ENCODE results near the gene CST5. TPM values are rescaled to one million over a fixed set of nuclear protein-coding genes. Genes with fewer than 3 reads are reported as not detected.

The CST5 gene
- total and polyA plus RNA-seq, 3 donors from 2014 or later: not detected

DNA sequence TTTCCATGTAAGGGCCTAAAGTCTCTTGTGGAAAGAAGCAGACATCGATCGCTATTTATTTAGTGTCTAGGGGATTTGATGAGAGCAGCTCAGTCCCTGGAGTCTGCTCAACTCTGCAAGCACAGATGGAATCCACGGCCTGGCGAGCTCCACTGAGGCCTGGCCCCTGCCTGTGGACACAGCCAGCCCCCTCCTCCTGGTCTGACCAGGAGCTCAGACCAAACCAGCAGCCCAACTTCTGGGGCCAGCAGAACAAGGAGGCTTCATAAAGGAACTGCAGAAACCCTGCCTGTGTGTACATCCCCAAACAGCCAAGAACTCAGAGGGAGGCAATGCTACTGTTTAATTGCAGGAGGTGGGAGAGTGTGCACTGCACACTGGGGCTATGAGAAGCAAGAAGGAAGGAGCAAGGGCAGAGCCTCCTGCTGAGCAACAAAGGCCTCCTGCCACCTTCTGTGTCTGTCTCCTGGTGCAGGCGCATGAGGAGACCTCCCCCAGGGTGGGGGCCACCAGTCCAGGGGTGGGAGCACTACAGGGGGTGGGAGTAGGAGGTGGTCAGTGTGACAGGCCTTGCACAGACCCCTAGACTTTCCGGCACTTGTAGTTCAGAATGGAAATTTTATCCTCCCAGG is 3.8 kb downstream of the CST5 start:
- WGBS, 2 donors: 79 to 92% methylated on average over 4 to 6 of the region's 6 CpGs
- TF ChIP-seq, protein P1, sequence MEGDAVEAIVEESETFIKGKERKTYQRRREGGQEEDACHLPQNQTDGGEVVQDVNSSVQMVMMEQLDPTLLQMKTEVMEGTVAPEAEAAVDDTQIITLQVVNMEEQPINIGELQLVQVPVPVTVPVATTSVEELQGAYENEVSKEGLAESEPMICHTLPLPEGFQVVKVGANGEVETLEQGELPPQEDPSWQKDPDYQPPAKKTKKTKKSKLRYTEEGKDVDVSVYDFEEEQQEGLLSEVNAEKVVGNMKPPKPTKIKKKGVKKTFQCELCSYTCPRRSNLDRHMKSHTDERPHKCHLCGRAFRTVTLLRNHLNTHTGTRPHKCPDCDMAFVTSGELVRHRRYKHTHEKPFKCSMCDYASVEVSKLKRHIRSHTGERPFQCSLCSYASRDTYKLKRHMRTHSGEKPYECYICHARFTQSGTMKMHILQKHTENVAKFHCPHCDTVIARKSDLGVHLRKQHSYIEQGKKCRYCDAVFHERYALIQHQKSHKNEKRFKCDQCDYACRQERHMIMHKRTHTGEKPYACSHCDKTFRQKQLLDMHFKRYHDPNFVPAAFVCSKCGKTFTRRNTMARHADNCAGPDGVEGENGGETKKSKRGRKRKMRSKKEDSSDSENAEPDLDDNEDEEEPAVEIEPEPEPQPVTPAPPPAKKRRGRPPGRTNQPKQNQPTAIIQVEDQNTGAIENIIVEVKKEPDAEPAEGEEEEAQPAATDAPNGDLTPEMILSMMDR (IDR thresholded peaks at IDR 0.05): no peak
- no peak for TF ChIP-seq POLR2A (IDR thresholded peaks at IDR 0.05)
- intact Hi-C loops (cut with DNase I; ENCODE audit: low total_unique reads): no loop called here
- Histone ChIP-seq H3K36me3 (ENCODE audit: low read depth, missing control alignments) (no peaks in the 10 kb centered on the region), H3K4me1 (no peaks in the 10 kb centered on the region), H3K27me3 (no peaks in the 10 kb centered on the region), H3K9me3 (no peaks in the 10 kb centered on the region), H3K27ac (no peak overlapping the region), H3K4me3 (no peak overlapping the region)
- DNase-seq: no peak

DNA sequence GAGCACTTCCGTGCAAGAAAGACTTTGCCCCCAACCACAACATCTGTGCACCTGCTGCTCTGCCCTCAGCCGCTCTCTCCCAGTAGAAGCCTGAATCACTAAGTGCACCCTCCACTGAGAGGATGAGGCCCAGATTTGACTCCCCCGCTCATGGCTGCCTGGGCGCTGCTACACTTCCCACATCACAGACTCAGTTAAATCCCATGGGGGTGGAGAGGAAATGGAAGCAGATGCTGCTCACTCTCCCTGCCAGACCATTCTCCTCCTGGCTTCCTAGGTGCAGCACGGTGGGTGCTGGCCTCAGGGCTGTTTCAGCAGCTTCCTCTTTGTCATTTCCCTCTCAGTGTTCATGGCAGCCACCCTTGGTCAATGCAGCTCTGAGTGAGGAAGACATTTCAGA is 4.8 kb downstream of the CST5 start:
- TF ChIP-seq, protein P1 (IDR thresholded peaks at IDR 0.05): no peak
- no peak for TF ChIP-seq POLR2A (IDR thresholded peaks at IDR 0.05)
- DNase-seq: no peak
- H3K9me3 ChIP-seq: no peaks in the 10 kb centered on the region
- H3K27me3 ChIP-seq: no peaks in the 10 kb centered on the region
- H3K4me3 ChIP-seq: no peak overlapping the region
- H3K36me3 ChIP-seq (ENCODE audit: low read depth, missing control alignments): no peaks in the 10 kb centered on the region
- intact Hi-C loops (cut with DNase I; ENCODE audit: low total_unique reads): no loop called here
- no peaks in the 10 kb centered on the region for H3K4me1 ChIP-seq
- H3K27ac ChIP-seq: no peak overlapping the region
- WGBS, 2 donors: 80 to 83% methylated on average over 5 of the region's 5 CpGs

DNA sequence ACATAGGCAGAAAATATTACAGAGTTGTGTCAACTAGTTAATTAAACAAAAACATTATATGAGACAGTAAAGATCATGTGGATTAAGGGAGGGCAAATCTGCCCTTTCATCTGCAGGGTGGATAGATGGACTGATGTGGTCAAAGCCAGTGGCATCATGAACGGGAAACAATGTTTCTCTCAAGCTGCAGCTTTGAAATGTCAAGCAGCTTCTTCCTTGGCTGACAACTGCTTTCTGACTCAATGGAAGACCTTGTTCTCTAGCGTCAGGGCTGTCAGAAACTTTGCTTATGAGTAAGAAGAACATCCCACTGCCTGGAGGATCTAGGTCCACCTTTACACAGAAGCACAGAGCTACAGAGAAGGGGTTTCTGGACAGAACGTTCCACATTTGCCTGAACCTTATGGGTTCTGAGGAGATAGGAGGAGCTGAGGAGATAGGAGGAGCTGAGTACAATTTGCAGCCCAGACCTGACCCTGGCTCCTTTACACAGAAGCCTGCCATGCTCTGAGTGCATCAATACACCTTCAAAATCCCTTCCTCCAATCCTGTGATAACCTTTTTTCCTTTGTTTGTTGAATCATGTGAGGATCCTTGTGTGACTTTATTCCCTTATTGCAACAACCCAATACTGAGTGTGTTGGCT is 6.1 kb downstream of the CST5 start:
- no peak overlapping the region for H3K4me3 ChIP-seq
- H3K9me3 ChIP-seq: no peaks in the 10 kb centered on the region
- no peak for TF ChIP-seq POLR2A (IDR thresholded peaks at IDR 0.05)
- TF ChIP-seq, protein P1 (IDR thresholded peaks at IDR 0.05): no peak
- no peaks in the 10 kb centered on the region for H3K4me1 ChIP-seq
- 50 to 59% methylated on average over 3 of the region's 3 CpGs for WGBS, 2 donors
- H3K36me3 ChIP-seq (ENCODE audit: low read depth, missing control alignments): no peaks in the 10 kb centered on the region
- intact Hi-C loops (cut with DNase I; ENCODE audit: low total_unique reads): no loop called here
- no peaks in the 10 kb centered on the region for H3K27me3 ChIP-seq
- DNase-seq: no peak
- no peak overlapping the region for H3K27ac ChIP-seq

DNA sequence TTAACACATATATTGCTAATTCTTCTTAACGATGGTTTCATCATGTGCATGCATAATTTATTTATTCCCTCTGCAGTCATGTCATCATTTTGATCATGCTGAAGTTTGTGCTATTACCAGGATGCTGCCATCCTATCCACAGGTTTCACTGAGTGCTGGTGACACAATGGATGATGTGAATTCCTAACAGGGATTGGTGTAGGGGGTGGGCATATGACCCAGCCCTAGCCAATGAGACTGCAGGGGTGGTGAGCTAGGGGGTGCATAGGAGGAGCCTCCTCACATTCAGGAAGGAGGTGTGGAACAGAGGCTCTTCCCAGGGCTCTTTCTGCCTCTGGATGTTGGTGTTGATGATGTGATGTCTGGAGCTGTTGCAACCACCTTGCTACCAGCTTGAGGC is 7.5 kb downstream of the CST5 start:
- Histone ChIP-seq H3K4me1 (no peaks in the 10 kb centered on the region), H3K27ac (no peak overlapping the region), H3K27me3 (no peaks in the 10 kb centered on the region), H3K4me3 (no peak overlapping the region), H3K36me3 (ENCODE audit: low read depth, missing control alignments) (no peaks in the 10 kb centered on the region), H3K9me3 (no peaks in the 10 kb centered on the region)
- TF ChIP-seq, protein P1 (IDR thresholded peaks at IDR 0.05): no peak
- TF ChIP-seq POLR2A (IDR thresholded peaks at IDR 0.05): no peak
- WGBS, 2 donors: 94 to 96% methylated on average over 1 of the region's 1 CpG
- no peak for DNase-seq
- intact Hi-C loops (cut with DNase I; ENCODE audit: low total_unique reads): no loop called here

DNA sequence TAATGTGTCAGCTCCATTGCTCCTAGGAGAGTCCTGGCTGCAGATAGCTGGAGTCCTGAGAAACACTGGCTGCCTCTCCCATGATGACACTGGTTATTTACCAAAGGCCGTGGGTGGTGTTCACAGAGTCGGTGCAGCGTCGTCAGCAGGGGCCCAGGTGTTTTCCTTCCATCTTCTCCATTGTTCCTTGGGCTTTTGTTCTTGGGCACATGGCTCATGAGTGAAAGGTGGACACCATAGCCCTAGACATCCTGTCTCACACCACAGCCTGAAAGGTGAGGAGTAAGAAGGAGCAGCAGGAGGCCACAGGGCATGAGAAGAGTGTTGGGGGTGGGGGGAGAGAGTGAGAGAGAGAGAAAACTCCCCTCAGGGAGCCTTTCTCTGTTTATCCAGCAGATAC is 9.1 kb downstream of the CST5 start:
- no peaks in the 10 kb centered on the region for H3K4me1 ChIP-seq

More for the DNA sequence above, 9.1 kb downstream of the CST5 start:
- intact Hi-C loops (cut with DNase I; ENCODE audit: low total_unique reads): no loop called here
- TF ChIP-seq, protein P1 (IDR thresholded peaks at IDR 0.05): no peak
- no peak for TF ChIP-seq POLR2A (IDR thresholded peaks at IDR 0.05)
- no peak for DNase-seq
- H3K4me3 ChIP-seq: no peak overlapping the region
- H3K27ac ChIP-seq: no peak overlapping the region
- no peaks in the 10 kb centered on the region for H3K36me3 ChIP-seq (ENCODE audit: low read depth, missing control alignments)
- no peaks in the 10 kb centered on the region for H3K27me3 ChIP-seq
- H3K9me3 ChIP-seq: no peaks in the 10 kb centered on the region
- WGBS, 2 donors: 40 to 46% methylated on average over 4 of the region's 4 CpGs
